WERI-Rb-1 (cell line): Measurements from ENCODE around the gene POMT1.
"Not testable (repeated sequence)": the region's sequence is repeated elsewhere in the genome, so short reads cannot be mapped to it uniquely, and the experiment has no call there.

Experiments
- DNase-seq: peaks from one replicate; pipeline ENCODE4 v3.0.0-alpha.2; 2020
- H3K27ac ChIP-seq: fragments of 250-450 bp; sonication (Bioruptor Pico); 2 replicates; pipeline ENCODE4 v1.5.1; 2020; ENCODE audit warnings: mild to moderate bottlenecking, moderate library complexity
- H3K27me3 ChIP-seq: fragments of 250-450 bp; sonication (Bioruptor Pico); 2 replicates; pipeline ENCODE4 v1.5.1; 2021; ENCODE audit warnings: mild to moderate bottlenecking, low read depth, moderate library complexity; ENCODE audit not compliant: insufficient read depth, severe bottlenecking
- H3K36me3 ChIP-seq: fragments of 250-450 bp; sonication (Bioruptor Pico); 2 replicates; pipeline ENCODE4 v1.5.1; 2020; ENCODE audit warnings: mild to moderate bottlenecking, moderate library complexity
- H3K4me3 ChIP-seq: 2 replicates; pipeline ENCODE4 v1.5.1; 2011; ENCODE audit warnings: low read depth, mild to moderate bottlenecking, control low read depth, low read length
- H3K9me3 ChIP-seq: fragments of 250-450 bp; sonication (Bioruptor Pico); 2 replicates; pipeline ENCODE4 v1.5.1; 2021; ENCODE audit warnings: mild to moderate bottlenecking, moderate library complexity; ENCODE audit not compliant: severe bottlenecking
- TF ChIP-seq, protein P1 (sequence below): IDR thresholded peaks from 2 replicates; pipeline ENCODE4 v1.5.1; 2011; ENCODE audit warnings: low read depth, mild to moderate bottlenecking, control low read depth, inconsistent platforms, low read length

The POMT1 gene, protein sequence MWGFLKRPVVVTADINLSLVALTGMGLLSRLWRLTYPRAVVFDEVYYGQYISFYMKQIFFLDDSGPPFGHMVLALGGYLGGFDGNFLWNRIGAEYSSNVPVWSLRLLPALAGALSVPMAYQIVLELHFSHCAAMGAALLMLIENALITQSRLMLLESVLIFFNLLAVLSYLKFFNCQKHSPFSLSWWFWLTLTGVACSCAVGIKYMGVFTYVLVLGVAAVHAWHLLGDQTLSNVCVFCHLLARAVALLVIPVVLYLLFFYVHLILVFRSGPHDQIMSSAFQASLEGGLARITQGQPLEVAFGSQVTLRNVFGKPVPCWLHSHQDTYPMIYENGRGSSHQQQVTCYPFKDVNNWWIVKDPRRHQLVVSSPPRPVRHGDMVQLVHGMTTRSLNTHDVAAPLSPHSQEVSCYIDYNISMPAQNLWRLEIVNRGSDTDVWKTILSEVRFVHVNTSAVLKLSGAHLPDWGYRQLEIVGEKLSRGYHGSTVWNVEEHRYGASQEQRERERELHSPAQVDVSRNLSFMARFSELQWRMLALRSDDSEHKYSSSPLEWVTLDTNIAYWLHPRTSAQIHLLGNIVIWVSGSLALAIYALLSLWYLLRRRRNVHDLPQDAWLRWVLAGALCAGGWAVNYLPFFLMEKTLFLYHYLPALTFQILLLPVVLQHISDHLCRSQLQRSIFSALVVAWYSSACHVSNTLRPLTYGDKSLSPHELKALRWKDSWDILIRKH

DNA sequence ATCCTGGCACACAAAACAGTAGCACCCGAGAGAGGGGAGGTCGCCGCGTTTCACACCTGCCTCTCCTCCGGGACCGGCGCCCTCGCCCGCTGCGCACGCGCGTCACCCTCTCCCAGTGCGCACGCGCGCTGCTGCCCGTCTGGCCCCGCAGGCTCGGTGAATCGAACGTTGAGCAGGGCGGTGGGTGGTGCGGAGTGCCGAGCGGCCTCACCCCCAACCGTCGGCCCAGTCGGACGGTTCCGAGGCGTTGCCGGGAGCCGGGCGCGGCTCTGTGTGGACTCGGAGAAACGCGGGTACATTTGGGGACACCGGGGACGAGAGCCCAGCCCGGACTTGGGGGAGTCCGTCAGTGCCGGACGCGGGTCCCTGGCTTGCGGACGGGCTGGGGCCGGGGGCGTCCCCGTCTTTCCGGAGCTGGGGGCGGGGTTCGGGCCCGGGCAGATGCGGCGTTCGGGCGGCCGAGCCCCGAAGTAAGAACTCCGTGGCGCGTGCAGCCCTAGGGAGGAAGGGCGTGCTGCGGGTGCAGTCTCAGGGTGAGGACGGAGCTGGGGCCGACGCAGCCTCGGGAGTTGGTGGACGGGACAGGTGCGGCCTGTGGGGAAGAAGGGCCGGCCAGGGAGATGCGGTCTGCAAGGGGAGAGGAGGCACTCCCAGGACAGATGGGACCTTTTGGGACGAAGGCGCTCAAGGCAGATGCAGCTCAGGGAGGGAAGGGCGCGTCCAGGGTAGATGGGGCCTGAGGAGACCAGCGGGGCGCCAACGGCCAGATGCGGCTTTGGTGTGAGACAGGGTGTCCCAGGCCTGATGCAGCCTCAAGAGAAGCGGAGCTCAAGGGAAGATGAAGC lies at the start of gene POMT1:
Gene POMT1 (plus strand): TSS at position 138 of the 845 bp plus-strand sequence. CDS start 1,301 bp downstream, outside the sequence.
- Histone ChIP-seq H3K27ac (peak within 1 kb of the TSS; percentile 79), H3K9me3 (no peaks in the 10 kb centered on the region), H3K4me3 (peak within 1 kb of the TSS; percentile 85), H3K36me3 (peaks cover 48% of the 10 kb centered on the region), H3K27me3 (no peaks in the 10 kb centered on the region)
- TF ChIP-seq, protein P1, sequence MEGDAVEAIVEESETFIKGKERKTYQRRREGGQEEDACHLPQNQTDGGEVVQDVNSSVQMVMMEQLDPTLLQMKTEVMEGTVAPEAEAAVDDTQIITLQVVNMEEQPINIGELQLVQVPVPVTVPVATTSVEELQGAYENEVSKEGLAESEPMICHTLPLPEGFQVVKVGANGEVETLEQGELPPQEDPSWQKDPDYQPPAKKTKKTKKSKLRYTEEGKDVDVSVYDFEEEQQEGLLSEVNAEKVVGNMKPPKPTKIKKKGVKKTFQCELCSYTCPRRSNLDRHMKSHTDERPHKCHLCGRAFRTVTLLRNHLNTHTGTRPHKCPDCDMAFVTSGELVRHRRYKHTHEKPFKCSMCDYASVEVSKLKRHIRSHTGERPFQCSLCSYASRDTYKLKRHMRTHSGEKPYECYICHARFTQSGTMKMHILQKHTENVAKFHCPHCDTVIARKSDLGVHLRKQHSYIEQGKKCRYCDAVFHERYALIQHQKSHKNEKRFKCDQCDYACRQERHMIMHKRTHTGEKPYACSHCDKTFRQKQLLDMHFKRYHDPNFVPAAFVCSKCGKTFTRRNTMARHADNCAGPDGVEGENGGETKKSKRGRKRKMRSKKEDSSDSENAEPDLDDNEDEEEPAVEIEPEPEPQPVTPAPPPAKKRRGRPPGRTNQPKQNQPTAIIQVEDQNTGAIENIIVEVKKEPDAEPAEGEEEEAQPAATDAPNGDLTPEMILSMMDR, result no peak
- peak; percentile 95 for DNase-seq

DNA sequence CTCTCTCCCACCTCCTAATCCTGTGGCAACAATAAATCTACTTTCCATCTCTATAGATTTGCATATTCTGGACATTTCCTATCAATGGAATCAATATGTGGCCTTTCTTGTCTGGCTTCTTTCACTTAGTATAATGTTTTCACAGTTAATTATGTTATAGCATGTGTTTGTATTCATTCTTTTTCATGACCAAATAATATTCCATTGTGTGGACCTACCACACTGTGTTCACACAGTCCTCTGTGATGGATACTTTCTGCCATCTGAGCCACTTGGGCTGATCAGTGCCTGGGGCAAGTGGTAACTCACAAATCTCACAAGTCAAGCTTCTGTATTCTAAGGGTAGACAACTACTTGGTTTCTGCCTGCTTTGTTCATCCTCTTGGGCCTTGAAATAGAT lies 48.7 kb upstream of the POMT1 start:
- no peak overlapping the region for H3K27ac ChIP-seq
- peaks cover 100% of the 10 kb centered on the region for H3K36me3 ChIP-seq
- TF ChIP-seq, protein P1, result no peak
- no peaks in the 10 kb centered on the region for H3K9me3 ChIP-seq
- DNase-seq, result no peak
- H3K27me3 ChIP-seq, result no peaks in the 10 kb centered on the region
- no peak overlapping the region for H3K4me3 ChIP-seq

DNA sequence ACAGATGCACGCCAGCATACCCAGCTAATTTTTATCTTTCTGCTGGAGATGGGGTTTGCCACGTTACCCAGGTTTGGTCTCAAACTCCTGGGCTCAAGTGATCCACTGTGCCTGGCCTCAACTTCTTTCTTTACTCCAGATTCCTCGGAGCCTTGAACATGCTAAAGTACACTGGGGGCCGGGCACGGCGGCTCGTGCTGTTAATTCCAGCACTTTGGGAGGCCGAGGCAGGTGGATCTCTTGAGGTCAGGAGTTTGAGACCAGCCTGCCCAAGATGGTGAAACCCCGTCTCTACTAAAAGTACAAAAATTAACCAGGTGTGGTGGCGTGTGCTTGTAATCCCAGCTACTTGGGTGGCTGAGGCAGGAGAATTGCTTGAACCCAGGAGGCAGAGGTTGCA lies 47.1 kb upstream of the POMT1 start:
- H3K27me3 ChIP-seq, H3K27ac ChIP-seq: not testable (repeated sequence)

DNA sequence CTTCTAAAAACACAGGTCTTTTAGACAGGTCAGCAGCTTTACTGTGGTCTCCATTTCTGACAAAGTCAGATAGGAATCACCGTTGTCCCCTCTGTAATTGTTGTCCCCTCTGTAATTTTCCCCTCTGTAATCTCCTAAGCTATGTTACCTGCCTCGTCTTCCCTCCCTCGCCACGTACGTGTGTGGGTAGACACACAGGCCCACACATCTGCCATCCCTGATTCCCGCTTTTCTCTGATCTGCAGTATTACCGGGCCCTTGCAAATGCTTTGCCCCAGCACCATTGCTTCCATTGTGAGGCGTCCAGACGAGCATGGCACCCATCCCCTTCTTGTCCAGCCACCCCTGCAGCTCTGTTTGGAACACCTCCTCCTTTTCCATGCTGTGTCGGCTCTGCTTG lies 45.0 kb upstream of the POMT1 start:
- H3K36me3 ChIP-seq, result peaks cover 97% of the 10 kb centered on the region

More for the DNA sequence above, 47.1 kb upstream of the POMT1 start:
- not testable (repeated sequence) for DNase-seq, H3K4me3 ChIP-seq, H3K9me3 ChIP-seq
- H3K36me3 ChIP-seq, result peaks cover 99% of the 10 kb centered on the region

DNA sequence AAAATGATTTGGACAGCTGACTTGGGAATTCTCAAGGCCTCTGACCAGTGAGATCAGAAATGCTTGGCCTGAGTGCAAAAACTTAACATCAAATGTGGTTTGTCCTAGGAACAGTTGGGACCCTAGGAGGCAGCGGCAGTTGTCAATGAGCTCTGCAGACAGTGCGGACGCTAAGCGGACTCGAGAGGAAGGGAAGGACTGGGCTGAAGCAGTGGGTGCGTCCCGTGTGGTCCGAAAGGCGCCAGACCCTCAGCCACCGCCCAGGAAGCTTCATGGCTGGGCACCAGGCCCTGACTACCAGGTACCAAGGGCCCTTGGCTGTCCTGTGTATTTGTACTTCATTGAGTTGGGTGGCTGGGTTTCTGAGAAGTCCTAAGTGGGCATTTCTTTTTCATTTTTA lies 43.7 kb upstream of the POMT1 start:
- Histone ChIP-seq H3K9me3 (no peaks in the 10 kb centered on the region), H3K36me3 (peaks cover 95% of the 10 kb centered on the region), H3K4me3 (no peak overlapping the region), H3K27me3 (no peaks in the 10 kb centered on the region), H3K27ac (no peak overlapping the region)
- TF ChIP-seq, protein P1, result no peak
- DNase-seq, result no peak

More for the DNA sequence above, 45.0 kb upstream of the POMT1 start:
- Histone ChIP-seq H3K9me3 (no peaks in the 10 kb centered on the region), H3K4me3 (no peak overlapping the region), H3K27me3 (no peaks in the 10 kb centered on the region), H3K27ac (no peak overlapping the region)
- TF ChIP-seq, protein P1, result no peak
- no peak for DNase-seq
